C4-2B (cell line): Measurements from ENCODE around the gene ELP2.

Experiments used
- CTCF ChIP-seq: fragments of 450-650 bp; conservative IDR thresholded peaks from 2 replicates; pipeline ENCODE4 v1.5.1; 2017; ENCODE audit warnings: mild to moderate bottlenecking
- ZFX ChIP-seq: fragments of 450-650 bp; IDR thresholded peaks from 2 replicates; pipeline ENCODE4 v1.6.1; 2017

GRCh38 chr18:36130039-36130831 lies 536 bp downstream of the ELP2 start:
- TF ChIP-seq CTCF (no peak), ZFX (no peak)
